DND-41 (cell line): ENCODE results near the gene SPNS3.

Source experiments
- ATAC-seq: fragments of 200-7000 bp; cut with Tn5 transposase; 3 replicates; pipeline ENCODE4 v1.9.1; 2021; ENCODE audit warnings: low read depth; ENCODE audit not compliant: insufficient read depth
- DNase-seq: peaks from one replicate; pipeline ENCODE4 v3.0.0-alpha.2; 2020
- H2AFZ ChIP-seq: 2 replicates; pipeline ENCODE4 v1.6.0; 2012; ENCODE audit warnings: low read depth, low read length
- H3K27ac ChIP-seq: 2 replicates; pipeline ENCODE4 v1.5.1; 2012; ENCODE audit warnings: low read length, inconsistent platforms
- H3K27me3 ChIP-seq: fragments of 200-600 bp; sonication (generic); 2 replicates; pipeline ENCODE4 v1.6.0; 2012; ENCODE audit warnings: low read length, mild to moderate bottlenecking, inconsistent platforms; ENCODE audit not compliant: insufficient read depth, poor library complexity
- H3K36me3 ChIP-seq: 2 replicates; pipeline ENCODE4 v1.5.1; 2012; ENCODE audit warnings: low read length, inconsistent platforms; ENCODE audit not compliant: insufficient read depth
- H3K4me1 ChIP-seq: 2 replicates; pipeline ENCODE4 v1.5.1; 2012; ENCODE audit warnings: mild to moderate bottlenecking, low read length; ENCODE audit not compliant: insufficient read depth
- H3K4me2 ChIP-seq: 2 replicates; pipeline ENCODE4 v1.6.0; 2012; ENCODE audit warnings: mild to moderate bottlenecking, moderate library complexity, low read length, inconsistent platforms; ENCODE audit not compliant: insufficient read depth
- H3K4me3 ChIP-seq, 2 experiments: fragments of 200-600 bp in 1 of 2; shearing (Covaris generic) in 1 of 2; 2 replicates each; pipeline ENCODE4 v1.5.1; 2012 to 2016; ENCODE audit warnings: inconsistent platforms in 2 of 2, low read length in 2 of 2, mild to moderate bottlenecking in 2 of 2, low read depth in 1 of 2, moderate library complexity in 1 of 2
- H3K79me2 ChIP-seq: 2 replicates; pipeline ENCODE4 v1.6.0; 2012; ENCODE audit warnings: low read length, inconsistent platforms; ENCODE audit not compliant: insufficient read depth
- H3K9ac ChIP-seq: 2 replicates; pipeline ENCODE4 v1.6.0; 2012; ENCODE audit warnings: low read depth, mild to moderate bottlenecking, inconsistent platforms, low read length, moderate library complexity
- H3K9me3 ChIP-seq: 2 replicates; pipeline ENCODE4 v1.5.1; 2012; ENCODE audit warnings: low read length, moderate library complexity, mild to moderate bottlenecking, inconsistent platforms; ENCODE audit not compliant: insufficient read depth, severe bottlenecking
- H4K20me1 ChIP-seq: 2 replicates; pipeline ENCODE4 v1.6.0; 2012; ENCODE audit warnings: low read length; ENCODE audit not compliant: insufficient read depth
- EZH2 ChIP-seq: IDR thresholded peaks from 3 replicates; pipeline ENCODE4 v1.6.1; 2012; ENCODE audit warnings: borderline replicate concordance, low read depth, mild to moderate bottlenecking, moderate library complexity, low read length, inconsistent platforms; ENCODE audit not compliant: severe bottlenecking
- TF ChIP-seq, protein P1 (sequence below): IDR thresholded peaks from 2 replicates; pipeline ENCODE4 v1.5.1; 2012; ENCODE audit warnings: borderline replicate concordance, low read length, moderate library complexity, mild to moderate bottlenecking; ENCODE audit not compliant: poor library complexity, severe bottlenecking; ENCODE audit errors: extremely low read depth

SPNS3 gene

DNA sequence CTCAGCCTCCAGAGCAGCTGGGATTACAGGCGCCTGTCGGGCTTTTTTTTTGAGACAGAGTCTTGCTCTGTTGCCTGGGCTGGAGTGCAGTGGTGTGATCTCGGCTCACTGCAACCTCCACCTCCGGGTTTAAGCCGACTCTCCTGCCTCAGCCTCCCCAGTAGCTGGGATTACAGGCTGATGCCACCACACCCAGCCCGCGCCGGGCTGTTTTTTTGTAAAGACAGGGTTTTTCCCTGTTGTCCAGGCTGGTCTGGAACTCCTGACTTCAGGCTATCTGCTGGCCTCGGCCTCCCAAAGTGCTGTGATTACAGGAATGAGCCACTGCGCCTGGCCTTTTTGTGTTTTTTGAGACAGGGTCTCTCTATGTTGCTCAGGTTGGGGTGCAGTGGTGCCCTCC is 27.4 kb upstream of the SPNS3 start:
- Histone ChIP-seq H3K9ac (no peak overlapping the region), H3K4me2 (no peak overlapping the region), H3K27me3 (no peaks in the 10 kb centered on the region), H2AFZ (no peak overlapping the region), H3K27ac (no peak overlapping the region), H4K20me1 (no peaks in the 10 kb centered on the region), H3K36me3 (no peaks in the 10 kb centered on the region), H3K79me2 (no peaks in the 10 kb centered on the region), H3K9me3 (no peaks in the 10 kb centered on the region), H3K4me1 (no peaks in the 10 kb centered on the region), H3K4me3 (no peak overlapping the region)
- TF ChIP-seq, protein P1, sequence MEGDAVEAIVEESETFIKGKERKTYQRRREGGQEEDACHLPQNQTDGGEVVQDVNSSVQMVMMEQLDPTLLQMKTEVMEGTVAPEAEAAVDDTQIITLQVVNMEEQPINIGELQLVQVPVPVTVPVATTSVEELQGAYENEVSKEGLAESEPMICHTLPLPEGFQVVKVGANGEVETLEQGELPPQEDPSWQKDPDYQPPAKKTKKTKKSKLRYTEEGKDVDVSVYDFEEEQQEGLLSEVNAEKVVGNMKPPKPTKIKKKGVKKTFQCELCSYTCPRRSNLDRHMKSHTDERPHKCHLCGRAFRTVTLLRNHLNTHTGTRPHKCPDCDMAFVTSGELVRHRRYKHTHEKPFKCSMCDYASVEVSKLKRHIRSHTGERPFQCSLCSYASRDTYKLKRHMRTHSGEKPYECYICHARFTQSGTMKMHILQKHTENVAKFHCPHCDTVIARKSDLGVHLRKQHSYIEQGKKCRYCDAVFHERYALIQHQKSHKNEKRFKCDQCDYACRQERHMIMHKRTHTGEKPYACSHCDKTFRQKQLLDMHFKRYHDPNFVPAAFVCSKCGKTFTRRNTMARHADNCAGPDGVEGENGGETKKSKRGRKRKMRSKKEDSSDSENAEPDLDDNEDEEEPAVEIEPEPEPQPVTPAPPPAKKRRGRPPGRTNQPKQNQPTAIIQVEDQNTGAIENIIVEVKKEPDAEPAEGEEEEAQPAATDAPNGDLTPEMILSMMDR: no peak
- TF ChIP-seq EZH2: no peak
- ATAC-seq (no peak), DNase-seq (no peak)

DNA sequence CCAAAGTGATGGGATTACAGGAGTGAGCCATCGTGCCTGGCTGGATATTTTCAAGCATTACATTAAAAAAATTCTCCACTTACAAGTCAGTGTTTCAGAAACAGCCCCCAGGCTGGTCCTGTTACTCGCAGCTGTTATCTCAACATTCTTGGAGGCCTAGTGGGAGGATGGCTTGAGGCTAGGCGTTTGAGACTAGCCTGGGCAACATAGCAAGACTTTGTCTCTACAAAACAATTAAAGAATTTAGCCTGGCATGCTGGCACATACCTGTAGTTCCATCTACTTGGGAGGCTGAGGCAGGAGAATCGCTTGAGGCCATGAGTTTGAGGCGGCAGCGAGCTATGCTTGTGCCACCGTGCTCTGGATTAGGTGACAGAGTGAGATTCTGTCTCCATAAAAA is 26.5 kb upstream of the SPNS3 start:
- Histone ChIP-seq H3K9ac (no peak overlapping the region), H3K36me3 (no peaks in the 10 kb centered on the region), H3K27ac (no peak overlapping the region), H3K79me2 (no peaks in the 10 kb centered on the region), H3K4me1 (no peaks in the 10 kb centered on the region), H3K4me2 (no peak overlapping the region), H4K20me1 (no peaks in the 10 kb centered on the region), H3K4me3 (no peak overlapping the region), H3K9me3 (no peaks in the 10 kb centered on the region), H3K27me3 (no peaks in the 10 kb centered on the region), H2AFZ (no peak overlapping the region)
- TF ChIP-seq, protein P1: no peak
- no peak for TF ChIP-seq EZH2
- ATAC-seq: no peak
- DNase-seq: no peak

DNA sequence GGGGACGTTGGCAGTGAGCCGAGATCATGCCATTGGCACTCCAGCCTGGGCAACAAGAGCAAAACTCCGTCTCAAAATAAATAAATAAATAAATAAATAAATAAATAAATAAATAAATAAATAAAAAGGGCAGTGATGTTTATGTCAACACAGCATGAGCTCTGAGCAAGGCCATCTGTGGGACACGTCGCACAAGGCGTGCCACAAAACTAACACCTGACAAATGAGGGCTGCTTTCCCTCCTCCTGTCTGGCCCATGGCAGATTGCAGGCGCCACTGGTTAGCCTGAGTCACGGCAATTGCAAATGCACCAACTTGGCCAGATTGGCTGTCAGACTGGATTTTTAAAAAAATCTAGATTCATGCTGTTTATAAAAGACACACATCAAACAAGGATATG is 25.9 kb upstream of the SPNS3 start:
- Histone ChIP-seq H3K36me3 (no peaks in the 10 kb centered on the region), H3K79me2 (no peaks in the 10 kb centered on the region), H3K4me1 (peaks cover 1% of the 10 kb centered on the region), H3K9ac (no peak overlapping the region), H3K27ac (no peak overlapping the region), H4K20me1 (no peaks in the 10 kb centered on the region), H3K27me3 (no peaks in the 10 kb centered on the region), H3K4me3 (no peak overlapping the region), H3K4me2 (no peak overlapping the region), H2AFZ (no peak overlapping the region), H3K9me3 (no peaks in the 10 kb centered on the region)
- no peak for TF ChIP-seq EZH2
- TF ChIP-seq, protein P1: no peak
- DNase-seq (no peak), ATAC-seq (no peak)

DNA sequence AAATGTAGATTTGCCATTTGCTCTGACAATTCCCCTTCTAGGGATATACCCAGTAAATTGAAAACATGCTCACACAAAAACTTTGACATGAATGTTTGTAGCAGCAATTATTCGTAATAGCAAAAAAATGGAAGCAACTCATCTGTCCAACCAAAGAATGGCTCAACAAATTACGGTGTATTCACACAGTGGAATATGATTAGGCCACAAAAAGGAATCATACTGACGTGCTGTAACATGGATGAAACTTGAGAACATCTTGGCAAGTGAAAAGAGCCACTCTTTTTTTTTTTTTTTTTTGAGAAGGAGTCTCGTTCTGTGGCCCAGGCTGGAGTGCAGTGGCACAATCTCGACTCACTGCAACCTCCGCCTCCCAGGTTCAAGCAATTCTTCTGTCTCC is 24.1 kb upstream of the SPNS3 start:
- DNase-seq: no peak
- Histone ChIP-seq H3K9me3 (no peaks in the 10 kb centered on the region), H3K36me3 (no peaks in the 10 kb centered on the region), H3K9ac (no peak overlapping the region), H4K20me1 (no peaks in the 10 kb centered on the region), H3K79me2 (no peaks in the 10 kb centered on the region), H2AFZ (no peak overlapping the region), H3K27ac (no peak overlapping the region), H3K4me3 (no peak overlapping the region), H3K4me2 (no peak overlapping the region), H3K4me1 (peaks cover 7% of the 10 kb centered on the region), H3K27me3 (no peaks in the 10 kb centered on the region)
- no peak for ATAC-seq
- no peak for TF ChIP-seq EZH2
- TF ChIP-seq, protein P1: no peak
